Measurements from ENCODE around the gene HPCAL1.

- TF ChIP-seq EZH2phosphoT487 (IDR thresholded peaks at IDR 0.05; ENCODE audit: insufficient read depth, low read depth) (no peak), EZH2 (IDR thresholded peaks at IDR 0.05; ENCODE audit: insufficient read depth, poor library complexity, severe bottlenecking) (no peak)
These were observed 5.0 kb downstream of the HPCAL1 start for GRCh38 chr2:10307561-10308156.
